GM18909 (cell line): ENCODE data around the gene ABCA3.

ENCODE experiments used
- ATAC-seq: cut with Tn5 transposase; IDR thresholded peaks from one replicate; pipeline ENCODE4 v1.9.1; 2021; ENCODE audit warnings: mild to moderate bottlenecking; ENCODE audit not compliant: unreplicated experiment, poor library complexity

ABCA3 gene

DNA sequence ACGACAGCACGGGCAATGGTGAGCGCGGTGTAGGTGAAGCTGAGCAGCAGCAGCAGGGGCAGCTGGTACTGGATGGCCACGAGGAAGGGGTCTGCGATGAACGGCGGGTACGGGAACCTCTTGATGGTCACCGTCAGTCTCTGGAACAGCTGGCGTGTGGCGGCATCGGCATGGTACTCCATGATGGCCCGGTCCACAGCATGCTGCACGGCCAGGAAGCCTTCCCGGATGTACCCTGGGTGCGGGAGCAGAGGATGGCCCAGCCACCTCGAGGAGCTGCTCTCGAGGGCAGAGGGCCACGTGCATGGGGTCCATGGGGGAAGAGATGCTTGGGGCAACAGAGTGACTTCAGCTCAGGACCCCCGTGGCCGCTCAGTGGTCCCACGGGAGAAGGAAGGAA, 20.9 kb downstream of the ABCA3 start:
- ATAC-seq = no peak

DNA sequence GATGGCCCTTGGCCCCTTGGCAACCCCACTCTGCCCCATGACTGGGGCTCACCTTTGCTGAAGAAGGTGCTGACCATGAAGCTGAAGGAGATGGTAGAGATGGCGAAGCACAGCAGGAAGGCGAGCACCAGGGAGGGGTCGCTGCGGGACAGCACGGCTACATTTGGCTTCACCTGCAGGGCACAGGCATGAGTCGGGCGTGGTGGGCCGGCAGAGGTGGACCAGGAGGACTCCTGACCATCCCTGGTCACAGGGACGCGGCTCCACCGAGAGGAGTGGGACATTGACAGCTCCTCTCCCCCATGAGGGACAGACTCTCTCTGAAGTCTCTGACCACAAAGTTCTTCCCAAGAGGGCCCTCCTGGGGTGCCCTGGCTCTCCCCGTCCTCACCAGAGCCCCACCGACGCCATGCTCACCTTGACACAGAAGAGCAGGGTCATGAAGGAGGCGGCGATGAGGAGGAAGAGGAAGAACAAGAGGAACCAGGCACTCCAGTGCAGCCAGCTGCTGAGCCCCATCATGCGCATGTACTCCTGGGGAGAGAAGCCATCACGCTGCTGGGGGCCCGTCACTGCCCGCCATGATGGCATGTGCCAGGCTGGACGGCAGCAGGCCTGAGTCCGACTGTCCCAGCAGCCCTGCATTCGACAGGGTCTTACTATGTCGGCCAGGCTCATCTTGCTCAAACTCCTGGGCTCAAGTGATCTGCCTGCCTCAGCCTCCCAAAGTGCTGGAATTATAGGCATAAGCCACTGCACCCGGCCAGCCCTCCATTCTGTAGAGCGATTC, 23.1 kb downstream of the ABCA3 start:
- ATAC-seq = no peak

DNA sequence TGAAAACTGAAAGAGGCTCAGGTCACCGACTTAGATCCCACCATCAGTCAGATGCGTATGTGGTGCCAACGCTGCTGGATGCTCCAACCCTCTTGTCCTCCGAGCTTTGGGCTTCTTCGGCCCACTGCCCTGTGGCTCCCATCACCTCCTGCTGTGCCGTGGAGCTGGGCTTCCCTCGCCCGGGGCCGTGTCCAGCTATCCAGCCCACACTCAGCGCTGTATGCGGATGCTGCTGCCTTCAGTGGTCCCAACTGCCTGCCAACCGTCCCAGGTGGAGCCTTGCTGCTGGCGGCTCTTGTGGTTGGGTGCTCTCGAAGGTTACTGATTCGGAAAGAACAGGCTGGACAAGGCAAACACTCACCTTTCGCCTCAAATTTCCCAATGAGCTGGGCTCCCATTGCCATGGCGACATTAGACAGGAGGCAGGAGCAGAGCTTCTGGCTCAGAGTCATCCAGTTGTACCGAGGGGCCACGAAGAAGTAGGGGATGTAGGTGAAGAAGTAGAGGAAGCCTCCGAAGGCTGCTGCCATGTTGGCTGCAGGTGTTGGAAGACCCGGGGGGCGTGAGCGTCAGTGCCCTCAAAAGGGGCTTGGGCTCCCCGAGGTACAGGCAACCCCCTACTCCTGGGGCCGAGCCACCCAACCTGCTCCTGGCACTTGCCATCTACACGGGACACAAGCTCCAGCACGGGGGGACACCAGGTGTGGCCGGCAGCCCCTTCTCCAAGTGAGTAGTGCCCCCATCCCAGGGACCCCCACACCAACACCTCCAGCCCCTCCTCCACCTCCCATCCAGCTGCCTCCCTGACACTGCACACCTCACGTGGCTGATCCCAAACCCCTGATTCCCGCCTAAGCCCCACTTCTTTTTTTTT, 32.2 kb downstream of the ABCA3 start:
- no peak for ATAC-seq

DNA sequence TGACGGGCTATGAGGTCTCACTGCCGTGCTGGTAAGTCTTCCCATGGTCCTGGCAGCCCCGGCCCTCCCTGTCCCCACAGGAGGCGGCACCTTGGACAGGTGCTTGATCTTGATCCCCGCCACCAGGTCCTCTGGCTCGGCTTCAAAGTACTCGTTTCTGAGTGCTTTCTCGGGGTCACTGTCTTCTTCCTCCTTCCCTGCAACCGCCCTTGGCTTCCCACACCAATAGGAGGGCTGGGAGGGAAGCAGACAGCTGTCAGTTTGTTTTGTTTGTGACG, 40.7 kb downstream of the ABCA3 start:
- no peak for ATAC-seq

DNA sequence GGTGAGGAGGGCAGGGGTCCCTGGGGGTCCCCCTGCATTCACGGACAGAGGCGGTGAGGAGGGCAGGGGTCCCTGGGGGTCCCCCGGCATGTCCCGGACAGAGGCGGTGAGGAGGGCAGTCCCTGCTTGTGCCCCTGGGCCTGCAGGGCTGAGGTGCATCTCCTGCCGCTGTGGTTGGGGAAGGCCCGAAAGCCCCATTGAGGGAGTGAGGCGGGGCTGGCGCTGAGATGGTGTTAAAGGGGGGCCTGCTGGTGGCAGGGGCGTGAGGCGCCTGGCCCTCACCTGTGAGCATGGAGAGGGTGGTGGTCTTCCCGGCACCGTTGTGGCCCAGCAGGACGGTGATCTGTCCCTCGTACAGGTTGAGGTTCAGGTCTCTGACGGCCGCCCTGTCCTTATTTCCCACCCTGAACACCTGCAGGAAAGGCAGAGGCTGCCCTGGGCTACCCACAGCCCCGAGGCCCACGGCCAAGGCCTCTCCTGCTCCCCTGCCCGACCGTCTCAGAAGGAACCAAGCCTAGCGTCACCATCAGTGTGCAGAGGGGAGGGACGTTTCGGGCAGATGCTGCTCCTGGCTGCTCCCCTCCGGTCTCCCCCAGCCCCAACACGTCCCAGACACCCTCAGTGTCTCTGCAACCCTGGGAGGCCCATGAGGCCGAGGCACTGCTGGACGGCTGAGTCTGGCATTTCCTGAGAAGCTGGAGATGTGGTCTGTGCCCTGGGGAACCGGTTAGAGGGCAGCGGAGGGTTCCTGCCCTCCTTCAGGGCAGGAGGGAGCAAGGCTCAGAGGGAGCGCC, 41.2 kb downstream of the ABCA3 start:
- no peak for ATAC-seq

DNA sequence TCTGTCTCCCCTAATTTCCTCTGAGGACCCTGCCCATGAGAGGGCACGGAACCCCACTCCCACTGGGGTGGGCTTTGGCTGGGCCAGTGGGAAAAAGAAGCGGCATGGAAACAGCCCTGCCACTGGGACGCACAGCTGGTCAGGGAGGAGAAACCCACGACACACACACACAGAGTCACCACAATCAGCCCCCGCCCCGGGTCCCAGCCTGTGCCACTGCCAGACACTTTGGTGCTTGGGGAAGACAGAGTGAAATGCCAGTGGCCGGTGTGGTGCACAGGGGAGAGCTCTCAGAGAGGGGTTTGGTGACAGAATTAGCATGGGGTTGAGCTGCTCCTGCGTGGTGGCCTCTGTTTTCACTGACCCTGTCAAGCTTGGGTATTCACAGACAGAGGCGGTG, 41.9 kb downstream of the ABCA3 start:
- no peak for ATAC-seq

DNA sequence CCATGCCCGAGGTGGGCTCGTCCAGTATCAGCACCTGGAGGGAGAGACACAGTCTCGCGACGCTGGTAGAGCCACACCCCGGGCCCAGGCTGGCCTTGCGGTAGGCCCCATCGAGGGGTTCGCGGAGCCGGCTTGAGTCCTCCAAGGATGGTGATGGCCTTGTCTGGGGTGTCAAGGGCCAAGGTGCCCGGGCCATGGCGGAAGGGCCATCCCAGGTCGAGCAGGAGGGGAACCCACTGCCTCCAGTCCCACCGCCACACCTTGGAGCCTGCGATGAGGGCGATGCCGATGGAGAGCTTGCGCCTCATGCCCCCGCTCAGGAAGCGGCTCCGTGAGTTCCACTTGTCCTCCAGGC, 43.0 kb downstream of the ABCA3 start:
- ATAC-seq = no peak

DNA sequence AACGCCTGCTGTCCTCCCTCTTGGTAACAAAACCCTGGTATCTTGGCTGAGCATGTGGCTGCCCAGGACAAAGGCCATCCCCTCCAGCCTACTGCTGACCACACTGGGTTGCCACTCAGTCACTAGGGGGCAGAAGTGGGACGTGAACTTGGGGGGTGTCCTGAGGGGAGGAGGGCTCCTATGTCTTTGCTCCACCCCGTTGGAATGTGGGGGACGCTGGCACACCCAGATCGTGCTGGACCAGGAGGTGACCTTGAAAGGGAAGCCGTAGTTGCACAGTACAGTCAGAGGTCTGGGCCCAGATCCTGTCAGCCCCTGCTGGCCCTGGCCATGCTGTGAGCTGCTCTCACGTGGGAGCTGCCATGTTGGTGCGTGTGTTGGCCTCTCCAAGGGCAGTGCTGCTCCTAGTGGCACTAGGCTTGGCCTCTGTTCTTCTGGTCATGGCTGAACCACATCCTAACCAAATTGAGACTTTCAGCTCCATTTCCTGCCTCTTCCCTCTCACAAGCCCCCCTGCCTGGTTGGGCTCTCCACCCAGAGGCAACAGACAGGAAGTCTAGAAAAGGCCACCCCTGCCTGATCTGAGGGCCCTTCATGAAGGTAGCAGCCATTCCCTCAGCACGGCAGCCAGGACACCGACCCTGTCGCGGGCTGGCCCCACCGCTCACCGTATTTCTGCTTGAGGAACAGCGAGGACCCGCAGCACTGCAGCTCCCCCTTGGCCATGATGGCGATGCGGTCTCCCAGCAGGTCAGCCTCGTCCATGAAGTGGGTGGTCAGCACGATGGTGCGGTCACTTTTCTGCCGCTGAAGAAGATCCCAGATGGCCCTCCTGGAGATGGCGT, 43.6 kb downstream of the ABCA3 start:
- ATAC-seq = no peak

DNA sequence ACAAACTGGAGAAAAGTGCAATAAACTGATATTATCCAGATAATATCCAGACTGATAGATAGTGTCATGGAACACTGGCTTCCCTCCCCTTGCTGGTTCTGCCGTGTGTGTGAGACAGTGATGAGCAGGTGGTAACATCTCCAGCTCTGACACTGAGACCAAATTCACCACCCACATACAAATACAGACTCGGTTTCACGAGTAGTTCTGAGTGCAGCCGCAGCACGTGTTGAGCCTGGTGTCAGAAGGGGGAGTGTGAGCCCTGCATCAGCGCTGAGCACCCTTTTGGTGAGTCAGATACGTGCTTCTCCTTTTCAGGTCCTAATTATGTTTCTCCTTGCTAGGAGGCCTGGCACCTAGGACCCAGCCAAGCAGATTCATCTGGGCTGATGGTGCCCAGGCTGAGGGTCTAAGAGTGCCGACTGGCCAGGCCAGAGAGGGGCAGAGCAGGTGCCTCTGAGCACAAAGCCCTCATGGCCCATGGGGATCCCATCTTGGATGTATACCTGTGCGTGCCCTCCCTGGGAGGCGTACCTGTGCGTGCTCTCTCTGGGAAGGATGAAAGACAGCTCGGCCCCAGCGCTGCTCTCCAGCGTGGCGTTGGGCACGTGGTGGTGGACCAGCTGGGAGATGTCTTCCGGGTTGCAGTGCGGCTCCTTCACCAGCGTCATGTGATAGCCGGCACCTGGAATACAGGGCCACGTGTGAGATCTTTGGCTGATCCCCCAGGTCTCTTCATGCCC, 45.3 kb downstream of the ABCA3 start:
- no peak for ATAC-seq

DNA sequence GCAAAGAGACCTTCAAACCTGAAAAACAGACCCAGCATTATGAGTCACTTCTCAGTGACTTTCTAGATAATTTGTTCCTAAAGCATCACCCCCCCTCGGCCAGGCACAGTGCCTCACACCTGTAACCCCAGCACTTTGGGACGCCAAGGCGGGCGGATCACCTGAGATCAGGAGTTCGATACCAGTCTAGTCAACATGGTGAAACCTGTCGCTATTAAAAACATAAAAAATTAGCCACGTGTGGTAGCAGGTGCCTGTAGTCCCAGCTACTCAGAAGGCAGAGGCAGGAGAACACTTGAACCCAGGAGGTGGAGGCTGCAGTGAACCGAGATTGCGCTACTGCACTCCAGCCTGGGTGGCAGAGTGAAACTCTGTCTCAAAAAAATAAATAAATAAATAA, 48.3 kb downstream of the ABCA3 start:
- no peak for ATAC-seq

DNA sequence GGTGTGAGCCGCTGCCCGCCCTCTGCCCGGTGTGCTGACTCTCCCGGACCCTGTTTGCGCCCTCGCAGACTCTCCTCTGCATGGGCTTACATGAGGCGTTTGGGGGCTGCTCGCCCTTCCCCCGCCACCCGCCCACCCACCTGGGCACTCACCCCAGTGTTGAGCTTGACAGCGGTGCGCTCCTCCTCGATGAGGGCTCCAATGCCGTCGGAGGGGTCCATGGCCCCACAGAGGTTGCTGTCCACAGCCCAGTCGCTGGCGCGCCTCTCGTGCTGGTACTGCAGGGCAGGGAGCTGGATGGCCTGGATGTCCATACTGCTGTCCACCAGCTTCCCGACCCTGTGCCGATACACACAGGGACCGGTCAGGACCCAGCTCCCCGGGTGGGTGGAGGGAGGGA, 51.2 kb downstream of the ABCA3 start:
- ATAC-seq = no peak

DNA sequence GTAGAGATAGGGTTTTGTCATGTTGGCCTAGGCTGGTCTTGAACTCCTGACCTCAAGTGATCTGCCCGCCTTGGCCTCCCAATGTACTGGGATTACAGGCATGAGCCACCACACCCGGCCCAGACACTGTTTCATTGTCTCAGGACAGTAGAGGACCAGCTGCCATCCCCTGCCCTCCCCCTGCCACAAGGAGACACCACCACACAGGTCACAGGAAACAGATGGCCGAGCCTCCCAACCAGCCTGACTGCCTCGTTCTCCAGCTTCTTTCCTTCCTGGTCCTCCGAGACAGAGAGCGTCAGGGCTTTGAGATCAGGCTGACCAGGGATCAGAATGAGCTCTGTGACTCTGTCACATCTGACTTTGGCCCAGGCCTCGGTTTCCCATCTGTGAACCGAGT, 51.8 kb downstream of the ABCA3 start:
- no peak for ATAC-seq

DNA sequence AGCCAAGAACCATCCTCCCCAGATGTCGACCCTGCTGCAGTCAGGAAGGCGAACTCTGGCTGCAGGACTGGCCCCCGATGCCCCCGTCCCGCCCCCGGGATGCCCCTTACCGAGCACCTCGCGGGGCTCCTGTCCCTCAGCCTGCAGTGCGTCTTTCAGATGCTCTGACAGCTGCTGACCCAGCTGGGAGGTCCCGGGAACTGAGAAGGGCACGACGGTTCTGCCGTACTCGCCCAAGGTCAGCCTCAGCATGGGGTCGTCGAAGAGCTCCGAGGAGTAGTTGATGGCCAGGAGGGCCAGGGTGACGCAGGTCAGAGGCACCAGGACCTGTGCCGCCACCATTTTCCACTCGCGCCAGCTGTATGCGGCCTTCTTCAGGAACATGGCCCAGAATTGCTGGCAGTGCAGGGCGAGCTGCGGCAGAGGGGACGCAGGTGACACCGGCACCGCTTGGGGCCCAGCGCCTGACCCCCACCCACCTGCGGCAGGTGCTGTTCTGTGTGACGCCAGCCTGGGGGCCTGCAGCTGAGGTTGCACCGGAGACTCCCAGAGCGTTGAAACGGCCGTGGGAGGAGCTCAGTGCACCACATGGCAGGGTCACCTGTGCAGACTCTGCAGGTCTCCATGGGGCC, 52.5 kb downstream of the ABCA3 start:
- ATAC-seq = no peak

DNA sequence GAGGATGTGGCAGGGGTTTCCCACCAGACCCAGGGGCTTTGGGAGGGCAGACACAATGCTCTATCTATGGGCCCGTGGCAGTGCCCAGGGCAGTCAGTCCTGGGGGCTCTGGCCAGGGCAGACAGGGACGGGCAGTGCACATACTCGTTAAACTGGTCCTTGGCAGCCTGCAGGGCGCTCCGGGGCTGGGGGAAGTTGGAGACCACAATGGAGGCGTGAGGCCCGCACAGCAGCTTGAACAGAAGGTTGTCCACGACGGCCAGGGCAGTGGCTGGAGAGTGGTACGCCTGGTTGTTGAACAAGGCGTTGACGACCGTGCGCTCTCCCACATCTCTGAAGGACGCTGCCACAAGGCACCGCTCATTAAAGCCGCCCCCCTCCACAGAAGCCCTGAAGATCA, 54.0 kb downstream of the ABCA3 start:
- ATAC-seq = no peak

DNA sequence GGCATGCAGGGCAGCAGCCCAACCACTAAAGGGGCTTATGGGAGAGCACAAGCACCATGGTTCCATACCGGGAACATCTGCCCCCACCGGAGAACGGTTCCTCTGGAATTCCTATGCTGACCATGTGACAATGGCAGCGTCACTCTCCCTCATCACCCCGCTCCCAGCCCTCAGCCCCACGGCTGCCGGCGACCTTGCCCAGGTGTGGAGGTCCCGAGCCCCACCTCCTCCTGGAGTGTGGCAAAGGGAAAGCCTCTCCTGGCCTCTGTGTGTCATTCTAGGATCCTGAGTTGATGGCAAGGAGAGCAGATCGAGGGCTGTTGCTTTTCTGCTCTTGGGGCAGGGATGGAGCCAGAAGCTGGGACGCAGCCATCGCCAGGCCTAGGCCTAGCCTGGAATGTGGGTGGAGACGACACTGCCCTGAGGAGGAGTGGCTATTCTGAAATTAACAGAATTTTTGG, 54.8 kb downstream of the ABCA3 start:
- ATAC-seq = no peak

DNA sequence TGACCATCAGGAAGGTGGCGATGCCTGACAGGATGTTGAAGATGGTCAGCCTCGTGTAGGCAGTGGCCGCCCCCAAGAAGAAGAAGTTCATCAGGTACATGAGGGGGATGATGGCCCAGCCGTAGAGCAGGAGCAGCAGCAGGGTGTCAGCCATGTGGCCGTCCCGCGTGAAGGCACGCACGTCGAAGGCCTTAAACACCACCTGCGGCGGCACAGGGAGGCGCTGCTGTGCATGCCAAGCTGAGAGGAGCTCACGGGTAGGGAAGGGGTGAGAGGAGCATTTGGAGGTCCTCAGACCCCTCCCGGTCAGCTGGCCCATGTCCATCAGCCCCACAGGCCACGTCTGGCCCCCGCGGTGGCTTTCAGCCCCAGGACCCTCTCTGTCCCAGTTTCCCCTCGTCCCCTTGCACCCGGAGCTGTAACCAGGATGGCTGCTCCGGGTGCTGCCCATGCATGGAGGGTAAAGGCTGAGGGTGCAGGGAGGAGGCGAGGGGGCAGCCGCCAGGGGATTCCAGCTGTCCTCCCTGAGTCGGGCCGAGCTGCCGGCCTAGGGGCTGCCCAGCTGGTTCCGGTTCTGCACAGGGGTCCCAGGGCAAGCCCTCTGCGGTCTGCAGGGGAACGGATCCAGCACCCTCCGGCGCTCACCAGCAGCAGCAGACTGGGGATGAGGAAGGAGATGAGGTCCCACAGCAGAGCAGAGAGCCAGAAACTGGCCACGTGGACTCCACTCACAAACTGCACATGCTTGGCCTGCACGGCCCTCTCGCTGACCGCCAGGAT, 55.5 kb downstream of the ABCA3 start:
- no peak for ATAC-seq

DNA sequence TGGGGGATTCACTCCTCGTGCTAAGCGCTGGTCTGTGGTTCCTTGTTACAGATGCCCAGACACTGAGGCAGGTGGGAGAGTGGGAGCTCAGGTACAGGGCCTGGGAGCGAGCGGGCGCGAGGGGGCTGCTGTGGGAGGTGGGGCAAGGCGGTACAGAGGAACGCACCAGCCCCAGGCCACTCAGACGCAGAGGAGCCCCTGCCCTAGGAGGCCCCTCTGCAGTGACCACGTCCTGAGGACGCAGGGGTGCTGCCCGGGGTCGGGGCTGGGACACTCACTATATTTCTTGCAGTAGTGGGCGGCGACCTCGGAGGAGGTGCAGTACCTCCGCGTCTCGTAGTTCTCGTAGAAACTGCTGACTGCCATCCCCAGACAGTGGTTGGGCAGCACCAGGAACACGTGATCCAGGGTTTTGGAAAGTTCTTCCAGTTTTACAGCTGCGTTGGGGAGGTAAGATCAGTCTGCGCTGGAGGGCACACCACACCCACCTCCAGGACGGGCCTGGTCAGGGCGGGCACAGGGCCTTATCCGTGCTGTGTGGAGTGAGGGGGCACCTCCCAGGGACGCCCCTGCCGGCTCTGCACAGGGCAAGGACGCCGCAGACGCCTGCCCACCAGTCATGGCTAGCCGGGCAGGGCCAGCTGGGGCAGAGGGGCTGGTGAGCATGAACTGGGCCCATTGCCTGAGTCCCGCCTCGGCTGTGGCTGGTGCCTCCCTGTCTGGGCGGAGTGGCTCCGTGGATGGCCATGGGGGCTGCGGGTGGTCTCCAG, 56.3 kb downstream of the ABCA3 start:
- no peak for ATAC-seq
